GM18867 (cell line): ENCODE measurements around the gene ZNF574.
"Not testable (repeated sequence)": the region's sequence is repeated elsewhere in the genome, so short reads cannot be mapped to it uniquely, and the experiment has no call there.

Experiments
- ATAC-seq: cut with Tn5 transposase; IDR thresholded peaks from one replicate; pipeline ENCODE4 v1.9.1; 2021; ENCODE audit warnings: mild to moderate bottlenecking, moderate library complexity; ENCODE audit not compliant: unreplicated experiment

Gene ZNF574

GRCh38 chr19:42075616-42076379 lies at the start of gene ZNF574:
Gene ZNF574, plus strand, starts transcription at chr19:42076166. Its CDS starts 2,441 bp downstream, at chr19:42078607.
- peak; percentile 90 for ATAC-seq

- no peak for ATAC-seq
These were observed 47.4 kb upstream of the ZNF574 start for GRCh38 chr19:42028304-42029216.

- ATAC-seq = no peak
These were observed 45.1 kb upstream of the ZNF574 start for GRCh38 chr19:42030645-42031440.

GRCh38 chr19:42032431-42032830 lies 43.5 kb upstream of the ZNF574 start:
- no peak for ATAC-seq

GRCh38 chr19:42033413-42033812 lies 42.6 kb upstream of the ZNF574 start:
- no peak for ATAC-seq

- not testable (repeated sequence) for ATAC-seq
These were observed 41.1 kb upstream of the ZNF574 start for GRCh38 chr19:42034640-42035391.

GRCh38 chr19:42037649-42038048 lies 38.3 kb upstream of the ZNF574 start:
- ATAC-seq = no peak

- ATAC-seq = no peak
These were observed 37.3 kb upstream of the ZNF574 start for GRCh38 chr19:42038666-42039065.

- no peak for ATAC-seq
These were observed 35.9 kb upstream of the ZNF574 start for GRCh38 chr19:42040031-42040430.

- ATAC-seq = not testable (repeated sequence)
These were observed 35.5 kb upstream of the ZNF574 start for GRCh38 chr19:42040491-42040890.

GRCh38 chr19:42042455-42043170 lies 33.4 kb upstream of the ZNF574 start:
- no peak for ATAC-seq

GRCh38 chr19:42045575-42045974 lies 30.4 kb upstream of the ZNF574 start:
- ATAC-seq = no peak

- no peak for ATAC-seq
These were observed 27.0 kb upstream of the ZNF574 start for GRCh38 chr19:42048992-42049391.

GRCh38 chr19:42051166-42052115 lies 24.5 kb upstream of the ZNF574 start:
- no peak for ATAC-seq

GRCh38 chr19:42052241-42052863 lies 23.6 kb upstream of the ZNF574 start:
- no peak for ATAC-seq

- no peak for ATAC-seq
These were observed 22.7 kb upstream of the ZNF574 start for GRCh38 chr19:42053037-42053935.

- no peak for ATAC-seq
These were observed 21.8 kb upstream of the ZNF574 start for GRCh38 chr19:42054205-42054604.
